Measurements from ENCODE around the gene CAMSAP2.
"Not testable (repeated sequence)": the region's sequence is repeated elsewhere in the genome, so short reads cannot be mapped to it uniquely, and the experiment has no call there.

The CAMSAP2 gene

DNA sequence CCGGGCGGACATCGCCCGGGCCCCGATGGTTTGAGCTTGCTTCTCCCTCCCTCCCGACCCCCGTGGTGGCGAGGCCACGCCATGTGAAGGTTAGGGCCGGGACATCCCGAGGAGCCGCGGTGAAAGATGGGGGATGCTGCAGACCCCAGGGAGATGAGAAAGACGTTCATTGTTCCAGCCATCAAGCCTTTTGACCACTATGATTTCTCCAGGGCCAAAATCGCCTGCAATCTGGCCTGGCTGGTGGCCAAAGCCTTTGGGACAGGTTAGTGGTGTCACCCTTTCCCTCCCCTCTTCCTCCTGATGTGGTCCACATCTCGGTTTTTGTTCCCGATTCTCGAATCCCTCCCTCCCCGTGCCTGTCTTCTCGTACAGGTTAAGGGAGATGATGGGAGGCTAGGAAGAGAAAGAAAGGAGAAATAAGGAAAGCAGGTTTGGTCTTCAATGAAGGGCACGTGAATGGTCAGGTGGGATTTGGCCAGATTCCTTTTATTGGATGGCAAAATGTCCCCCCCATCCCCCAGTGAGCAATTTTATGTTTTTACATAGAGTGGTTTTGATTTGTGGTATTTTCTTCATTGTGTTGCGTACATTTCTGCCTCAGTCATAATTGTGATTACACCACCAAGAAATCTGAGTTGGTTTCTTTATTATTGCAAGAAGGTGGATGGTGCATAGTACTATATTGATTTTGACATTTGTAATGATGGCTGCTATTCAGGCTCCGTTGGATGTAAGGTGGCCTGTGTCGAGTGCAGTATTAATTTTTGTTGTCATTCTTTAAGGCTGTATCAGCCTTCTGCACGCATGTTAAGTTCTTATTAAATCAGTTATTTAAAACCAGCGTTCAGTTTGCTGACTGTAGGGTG lies 1.2 kb downstream of the CAMSAP2 start:
- peak; percentile 47 for DNase-seq

DNA sequence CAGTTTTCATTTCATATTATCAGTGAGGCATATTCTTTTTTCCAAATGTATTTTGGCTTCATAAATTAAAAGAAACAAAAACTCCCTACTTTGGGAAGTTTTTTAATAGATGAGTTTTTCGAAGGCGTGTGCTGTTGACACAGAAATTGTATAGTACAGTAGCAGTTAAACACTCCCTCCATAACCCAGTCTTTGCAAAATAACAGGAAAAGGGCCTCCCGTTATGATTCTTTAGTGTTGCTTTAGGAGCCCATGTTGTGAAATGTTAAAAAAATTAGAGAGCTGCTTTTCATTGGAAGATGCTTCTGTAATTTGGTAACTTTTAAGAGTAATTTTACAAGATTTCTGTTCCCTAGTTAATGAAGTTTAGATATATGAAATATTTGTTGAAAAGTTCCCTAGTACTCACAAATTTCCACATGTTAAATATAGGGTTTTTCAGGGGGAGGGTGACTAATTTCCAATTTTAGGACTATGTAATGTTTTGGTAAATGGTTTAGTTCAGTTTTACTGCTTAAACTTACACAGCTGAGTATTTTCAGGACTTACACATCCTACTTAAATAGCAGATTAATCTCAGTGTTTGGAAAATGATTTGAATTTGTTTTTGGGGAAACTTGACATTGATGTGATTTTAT lies 2.0 kb downstream of the CAMSAP2 start:
- DNase-seq = peak; percentile 36

DNA sequence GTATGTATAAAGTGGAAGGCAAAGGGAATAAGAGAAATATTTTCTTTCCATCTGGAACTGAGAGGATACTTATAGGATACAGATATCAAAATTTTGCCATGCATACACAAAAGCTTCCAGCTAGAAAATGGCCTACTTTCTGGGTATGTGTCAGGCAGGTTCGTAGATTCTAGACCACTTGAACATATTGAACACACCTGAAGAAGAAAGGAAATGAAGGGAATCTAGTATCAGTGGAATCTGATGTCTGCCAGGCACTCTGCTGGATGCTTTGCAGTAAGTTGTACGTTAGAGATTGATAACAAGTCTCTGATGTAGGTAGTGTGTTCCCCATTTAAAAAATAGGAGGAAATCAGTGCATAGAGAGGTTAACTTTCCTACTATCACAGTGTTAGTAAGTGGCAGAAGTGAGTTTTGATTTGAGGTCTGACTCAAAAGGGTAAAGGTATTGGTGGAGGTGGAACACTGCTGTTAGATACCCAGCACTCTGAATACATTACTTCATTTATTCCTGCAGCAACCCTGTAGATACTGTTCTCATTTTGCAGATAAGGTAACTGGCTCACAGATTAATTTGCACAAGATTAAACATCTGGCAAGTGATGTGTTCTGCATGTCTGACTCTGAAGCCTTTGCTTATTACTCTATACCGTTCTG lies 3.0 kb downstream of the CAMSAP2 start:
- no peak for DNase-seq

DNA sequence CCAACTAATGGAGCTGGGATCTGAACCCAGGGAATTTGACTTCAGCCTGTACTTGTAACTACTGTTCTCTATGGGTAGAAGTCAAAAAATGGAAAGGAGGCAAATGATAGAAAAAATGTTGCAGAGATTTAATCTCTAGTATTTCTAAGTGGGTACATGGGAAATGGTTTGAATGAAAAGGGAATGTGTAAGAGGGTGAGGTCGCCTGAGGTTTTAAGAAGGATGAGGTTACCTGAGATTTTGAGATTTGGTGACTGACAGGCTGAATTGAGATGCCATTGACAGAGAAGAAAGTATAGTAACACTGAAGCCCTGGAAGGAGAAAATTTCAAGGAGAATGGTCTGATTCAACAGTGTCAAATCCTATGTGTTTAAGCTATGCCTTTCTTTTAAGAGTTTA lies 5.5 kb downstream of the CAMSAP2 start:
- DNase-seq = no peak

DNA sequence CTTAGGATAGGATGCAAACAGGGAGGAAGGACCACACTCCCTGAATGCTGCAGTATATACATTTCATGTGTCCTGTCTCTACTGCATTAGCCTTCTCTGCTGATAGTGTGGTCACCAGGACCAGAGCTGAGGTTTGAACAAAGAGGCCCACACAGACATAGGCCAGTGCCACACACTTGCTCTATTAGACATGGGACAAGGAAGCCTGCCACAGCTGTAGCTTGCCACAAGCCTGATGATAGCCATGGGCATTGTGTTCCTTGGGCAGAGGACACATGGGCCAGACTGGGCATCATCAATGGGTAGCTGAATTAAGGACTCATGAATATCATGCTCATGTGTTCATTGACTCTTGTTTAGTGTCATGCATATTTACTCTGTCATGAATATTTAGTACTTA lies 10.4 kb downstream of the CAMSAP2 start:
- no peak for DNase-seq

DNA sequence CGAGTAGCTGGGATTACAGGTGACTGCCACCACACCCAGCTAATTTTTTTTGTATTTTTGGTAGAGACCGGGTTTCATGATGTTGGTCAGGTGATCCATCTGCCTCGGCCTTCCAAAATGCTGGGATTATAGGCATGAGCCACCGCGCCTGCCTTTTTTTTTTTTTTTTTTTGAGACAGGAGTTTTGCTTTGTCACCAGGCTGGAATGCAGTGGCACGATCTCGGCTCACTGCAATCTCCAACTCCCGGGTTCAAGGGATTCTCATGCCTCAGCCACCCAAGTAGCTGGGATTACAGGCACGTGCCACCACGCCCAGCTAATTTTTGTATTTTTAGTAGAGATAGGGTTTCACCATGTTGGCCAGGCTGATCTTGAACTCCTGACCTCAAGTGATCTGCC lies 12.1 kb downstream of the CAMSAP2 start:
- not testable (repeated sequence) for DNase-seq

DNA sequence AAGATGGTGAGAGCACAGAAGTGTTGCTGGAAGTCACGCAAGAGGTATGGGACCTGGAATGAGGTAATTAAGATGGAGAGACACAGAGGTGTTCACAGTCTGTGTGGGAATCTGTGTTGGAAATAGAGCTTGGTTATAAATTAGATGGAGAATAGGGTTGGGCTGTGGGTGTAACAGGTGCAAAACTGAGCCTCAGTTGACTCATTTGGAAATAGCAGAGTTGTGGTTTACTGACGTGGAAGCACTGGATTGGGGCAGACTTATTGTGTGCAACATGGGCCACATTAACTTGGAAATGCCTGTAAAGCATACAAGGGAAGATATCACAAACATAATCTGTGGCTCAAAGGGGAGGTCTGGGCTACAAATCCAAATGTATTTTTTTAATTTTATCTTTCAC lies 13.0 kb downstream of the CAMSAP2 start:
- no peak for DNase-seq

DNA sequence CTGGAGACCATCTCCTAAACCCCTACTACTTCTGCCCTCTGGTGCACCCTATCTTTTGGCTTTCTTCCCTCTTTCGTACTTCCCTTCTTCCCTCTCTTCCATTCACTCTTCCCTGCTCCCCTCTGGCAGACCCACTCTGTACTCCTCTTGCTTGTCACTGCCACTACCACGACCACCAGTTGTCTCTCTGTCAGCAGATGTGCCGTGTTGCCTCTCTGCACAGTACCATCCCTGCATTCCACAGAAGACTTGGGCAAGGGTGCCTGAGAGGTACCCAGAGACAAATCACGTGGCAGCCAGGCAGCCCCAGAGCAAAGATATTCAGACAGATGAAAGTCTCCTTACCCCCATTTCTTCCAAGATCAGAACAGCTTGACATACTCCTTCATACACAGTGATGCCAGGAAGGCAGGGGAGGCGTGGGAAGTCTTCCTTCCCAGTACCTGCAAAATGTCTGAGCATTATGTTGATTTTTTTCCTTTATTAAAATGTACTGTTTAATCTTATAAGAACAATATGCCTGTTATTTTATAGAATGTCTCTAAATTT lies 15.0 kb downstream of the CAMSAP2 start:
- no peak for DNase-seq

DNA sequence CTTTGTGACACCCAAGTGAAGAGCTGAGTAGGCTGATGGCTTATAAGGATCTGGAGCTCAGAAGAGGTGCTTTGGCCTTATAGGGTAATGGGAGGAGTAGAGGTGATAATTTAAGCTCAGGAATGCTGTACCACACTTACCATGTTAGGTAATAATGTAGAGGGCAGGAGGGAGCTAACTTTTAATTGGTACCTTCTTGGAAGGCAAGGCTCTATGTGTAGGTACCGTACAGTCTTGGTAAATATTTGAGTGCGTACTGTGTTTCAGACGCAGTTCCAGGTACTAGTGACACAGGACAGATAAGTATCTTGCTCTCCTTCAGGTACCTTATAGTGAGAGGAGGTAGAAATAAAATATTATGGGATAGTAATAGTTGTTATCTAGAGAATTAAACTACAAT lies 16.8 kb downstream of the CAMSAP2 start:
- DNase-seq = no peak

DNA sequence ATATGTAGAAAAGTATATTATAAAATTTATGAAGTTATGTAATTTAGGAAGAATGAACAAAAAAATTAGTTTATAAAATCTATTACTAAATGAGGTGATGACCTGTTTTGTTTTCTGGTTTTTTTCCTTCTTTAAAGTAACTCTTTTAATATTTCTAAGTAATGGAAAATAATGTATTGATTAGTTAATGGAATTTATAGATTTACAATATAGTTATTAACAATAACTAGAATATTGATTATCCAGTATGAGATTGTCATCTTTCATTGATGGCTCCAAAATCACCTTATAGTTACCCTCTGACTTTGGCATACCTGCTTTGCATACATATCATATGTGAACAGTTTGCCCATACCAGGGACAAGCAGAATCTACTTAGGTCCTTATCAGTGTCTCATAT lies 23.4 kb downstream of the CAMSAP2 start:
- DNase-seq = no peak

DNA sequence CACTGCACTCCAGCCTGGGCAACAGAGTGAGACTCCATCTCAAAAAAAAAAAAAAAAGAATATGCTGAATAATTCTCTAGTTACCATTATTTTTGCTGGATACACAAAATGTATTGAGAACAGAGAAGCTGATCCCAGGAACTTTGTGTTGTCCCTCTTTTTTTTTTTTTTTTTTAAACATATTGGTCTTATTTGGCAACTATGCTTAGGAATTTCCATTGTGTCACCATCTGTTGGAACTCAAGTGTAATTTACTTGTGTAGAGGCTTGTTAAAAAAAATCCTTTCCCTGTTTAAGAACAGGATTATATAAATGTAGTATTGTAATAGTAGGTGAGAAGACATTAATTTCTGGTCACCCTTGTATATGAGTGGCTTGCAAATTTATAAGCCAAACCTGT lies 28.6 kb downstream of the CAMSAP2 start:
- DNase-seq = no peak

DNA sequence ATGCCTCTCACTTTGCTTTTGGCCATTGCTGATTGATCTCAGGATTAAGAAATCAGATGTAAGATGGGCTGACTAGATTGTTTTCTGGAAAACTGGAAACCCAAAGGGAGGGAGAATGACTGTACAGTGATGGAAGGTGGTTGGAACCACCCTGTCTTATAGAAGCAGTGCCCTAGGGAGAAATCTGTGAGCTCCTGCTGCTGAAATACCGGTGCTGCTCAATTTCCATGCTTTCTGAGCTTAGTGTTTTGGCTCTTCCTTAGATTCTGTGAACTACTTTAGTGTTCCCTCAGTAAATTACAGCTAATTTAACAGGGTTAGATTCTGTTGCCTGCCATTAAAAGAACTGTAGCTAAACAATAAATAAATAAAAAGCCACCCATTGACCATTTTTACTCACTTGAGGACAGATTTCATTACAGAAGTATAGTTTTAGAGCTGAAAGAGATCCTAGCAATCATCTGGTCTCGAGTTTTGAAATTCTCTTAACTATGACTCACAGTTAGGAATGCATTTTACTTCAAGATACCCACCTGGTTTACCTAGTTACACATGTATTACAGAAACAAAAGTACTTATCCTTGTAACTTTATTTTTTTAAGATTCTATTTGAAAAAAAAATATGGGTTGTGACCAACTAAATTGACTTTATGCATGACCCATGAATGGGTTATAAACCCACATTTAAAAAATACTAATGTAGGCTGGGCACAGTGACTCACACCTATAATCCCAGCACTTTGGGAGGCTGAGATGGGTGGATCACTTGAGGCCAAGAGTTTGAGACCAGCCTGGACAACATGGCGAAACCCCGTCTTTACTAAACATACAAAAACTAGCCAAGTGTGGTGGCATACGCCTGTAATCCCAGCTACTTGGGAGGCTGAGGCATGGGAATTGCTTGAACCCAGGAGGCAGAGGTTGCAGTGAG lies 33.2 kb downstream of the CAMSAP2 start:
- DNase-seq = no peak

DNA sequence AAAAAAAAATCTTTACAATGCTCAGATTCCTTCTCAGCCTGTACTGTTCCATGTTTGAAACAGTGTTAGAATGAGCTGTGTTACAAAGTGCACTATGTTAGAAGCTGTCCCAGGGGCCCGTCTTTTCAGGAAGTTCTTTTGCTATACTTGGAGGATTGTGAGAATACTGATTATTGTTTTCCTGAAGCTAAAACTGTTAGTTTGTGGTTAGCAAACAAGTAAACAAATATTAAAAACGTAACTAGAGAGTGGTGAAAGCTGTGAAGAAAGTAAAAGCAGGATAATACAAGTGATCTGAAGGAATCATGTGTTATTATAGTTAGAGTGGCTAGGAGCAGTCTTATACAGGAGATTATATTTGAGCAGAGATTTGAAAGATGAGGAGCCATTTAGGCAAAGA lies 35.6 kb downstream of the CAMSAP2 start:
- no peak for DNase-seq

DNA sequence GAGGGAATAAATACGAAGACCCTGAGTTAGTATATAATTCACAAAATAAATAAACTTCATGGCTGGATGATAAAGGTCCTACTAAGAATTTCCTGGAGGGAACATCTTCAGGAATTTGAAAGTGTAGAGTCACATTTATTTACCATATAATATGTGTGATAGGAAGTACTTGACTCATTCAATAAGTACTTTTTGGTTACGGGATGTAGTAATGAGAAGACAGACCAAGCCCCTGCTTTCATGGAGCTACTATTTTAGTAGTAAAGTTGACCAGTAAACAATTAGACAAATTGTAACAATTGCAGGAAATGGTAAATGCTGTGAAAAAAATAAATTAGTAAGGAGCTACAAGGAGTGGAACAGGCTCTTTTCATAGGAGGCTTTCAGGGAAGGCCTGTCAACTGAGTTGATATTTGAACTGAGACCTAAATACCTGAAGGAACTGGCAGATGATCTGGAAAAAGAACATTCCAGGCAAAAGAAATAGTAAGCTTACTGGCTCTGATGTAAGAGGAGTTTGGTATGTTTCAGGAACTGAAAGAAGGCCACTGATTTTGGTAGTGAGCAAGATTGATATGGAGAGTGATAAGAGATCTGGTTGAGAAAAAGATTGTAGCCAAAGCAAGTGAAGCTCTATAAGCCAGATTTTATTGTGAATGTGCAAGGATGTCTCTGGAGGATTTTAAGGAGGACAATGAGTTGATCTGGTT lies 36.2 kb downstream of the CAMSAP2 start:
- DNase-seq = no peak

DNA sequence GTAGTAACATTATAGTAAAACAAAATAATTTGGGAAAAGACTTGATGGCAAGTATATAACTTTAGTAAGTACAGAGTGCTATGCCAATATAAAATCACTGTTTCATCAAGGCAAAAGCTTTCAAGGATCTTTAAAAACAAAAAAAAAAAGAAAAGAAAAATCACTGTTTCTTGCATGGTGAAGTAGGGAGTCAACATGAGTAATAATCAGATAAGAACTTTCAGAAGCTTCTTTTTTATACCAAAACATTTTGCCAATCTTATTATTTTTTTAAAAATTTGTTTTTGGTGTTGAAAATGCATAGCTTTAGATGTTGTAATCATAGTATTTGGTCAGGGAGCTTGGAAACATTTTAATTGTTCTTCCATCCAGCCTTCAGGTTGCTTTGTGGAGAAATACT lies 37.2 kb downstream of the CAMSAP2 start:
- no peak for DNase-seq

DNA sequence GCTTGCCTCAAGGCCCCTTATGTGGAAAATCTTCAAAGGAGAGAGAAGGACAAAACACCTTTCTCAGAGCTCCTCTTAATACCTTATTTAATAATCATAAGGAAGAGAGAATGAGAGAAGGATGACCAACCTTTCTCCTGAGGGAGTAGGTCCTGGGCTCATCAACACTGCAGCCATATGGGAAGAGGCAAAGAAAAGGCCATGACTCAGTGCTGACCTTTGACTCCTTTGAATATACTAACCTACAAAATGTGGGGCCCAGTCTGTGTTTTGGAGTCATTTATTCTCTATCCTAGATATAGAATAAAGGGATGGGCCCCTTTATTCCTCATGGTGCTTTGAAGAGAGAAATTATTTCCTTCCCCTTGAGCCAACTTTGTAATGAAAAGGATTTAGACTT lies 38.3 kb downstream of the CAMSAP2 start:
- DNase-seq = no peak

DNA sequence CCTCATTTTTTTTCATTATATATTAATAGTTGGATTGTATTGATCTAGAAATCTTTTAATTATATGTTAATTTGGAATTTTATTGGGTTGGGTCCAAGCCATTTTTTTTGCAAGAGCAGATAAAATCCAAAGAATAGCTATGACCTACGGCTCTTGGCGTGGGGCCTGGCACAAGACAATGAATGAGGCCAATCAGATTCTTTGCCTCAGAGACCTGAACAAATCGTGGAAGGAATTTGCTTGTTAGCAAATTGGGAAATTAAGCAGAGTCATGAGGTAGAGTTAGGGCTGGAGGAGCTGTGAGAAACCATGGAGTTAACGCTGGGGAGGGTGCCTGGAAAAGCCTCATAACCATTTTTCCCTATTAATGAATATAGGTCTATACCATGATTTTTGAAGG lies 40.1 kb downstream of the CAMSAP2 start:
- DNase-seq = no peak

DNA sequence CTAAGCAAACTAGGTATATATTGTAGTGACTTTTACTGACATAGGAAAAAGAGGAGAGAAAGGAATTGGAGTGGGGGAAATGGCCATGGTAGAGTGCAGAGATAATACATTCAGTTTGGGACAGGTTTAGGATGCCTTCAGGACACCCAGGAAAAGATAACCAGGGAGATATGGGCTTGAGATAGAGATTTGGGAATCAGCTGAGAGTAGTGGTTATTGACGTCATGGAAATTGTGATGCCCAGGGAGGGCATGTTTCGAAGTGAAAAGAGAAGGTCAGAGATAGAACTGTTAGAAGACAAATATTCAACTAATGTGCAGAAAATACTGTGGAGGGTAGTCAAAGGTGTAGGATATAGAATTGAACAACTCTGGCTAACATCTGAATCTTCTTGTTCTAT lies 40.6 kb downstream of the CAMSAP2 start:
- DNase-seq = no peak

DNA sequence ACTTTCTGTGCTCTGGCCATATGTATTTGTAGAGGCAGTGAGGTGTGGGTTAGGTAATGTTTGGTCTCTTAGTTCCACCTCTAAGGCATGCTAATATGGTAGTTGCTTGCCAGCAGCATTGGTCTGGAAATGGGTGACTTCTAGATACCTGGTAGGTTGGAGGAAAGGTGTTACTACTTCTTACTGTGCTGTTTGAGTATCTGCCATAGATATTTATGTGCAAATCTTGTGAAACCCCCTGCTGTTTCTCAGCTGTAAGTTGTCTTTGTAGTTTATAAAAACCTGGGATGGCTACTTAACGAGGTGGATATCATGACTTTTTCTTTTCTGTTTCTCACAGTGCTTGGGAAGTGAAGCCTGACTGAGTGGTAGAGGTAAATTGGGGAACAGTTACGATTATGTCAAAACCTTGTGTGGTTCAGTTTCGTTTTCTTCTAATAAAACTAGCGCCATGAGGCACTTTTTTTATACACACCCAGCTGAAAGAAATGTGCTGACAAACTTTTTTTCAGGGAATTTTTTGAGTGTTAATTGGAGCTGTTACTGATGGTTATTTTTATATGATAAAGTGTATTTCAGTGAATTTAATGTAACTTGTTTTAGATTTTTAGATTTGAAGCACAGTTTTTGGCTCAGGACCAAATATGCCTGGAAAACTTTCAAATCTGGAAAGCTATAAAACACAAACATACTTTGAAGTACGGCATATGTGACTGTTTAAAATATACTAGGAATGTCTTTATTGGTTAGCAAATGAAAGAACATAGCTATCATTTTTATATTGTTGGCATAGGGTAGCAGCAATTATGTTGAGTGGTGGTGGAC lies 42.1 kb downstream of the CAMSAP2 start:
- DNase-seq = peak; percentile 63

DNA sequence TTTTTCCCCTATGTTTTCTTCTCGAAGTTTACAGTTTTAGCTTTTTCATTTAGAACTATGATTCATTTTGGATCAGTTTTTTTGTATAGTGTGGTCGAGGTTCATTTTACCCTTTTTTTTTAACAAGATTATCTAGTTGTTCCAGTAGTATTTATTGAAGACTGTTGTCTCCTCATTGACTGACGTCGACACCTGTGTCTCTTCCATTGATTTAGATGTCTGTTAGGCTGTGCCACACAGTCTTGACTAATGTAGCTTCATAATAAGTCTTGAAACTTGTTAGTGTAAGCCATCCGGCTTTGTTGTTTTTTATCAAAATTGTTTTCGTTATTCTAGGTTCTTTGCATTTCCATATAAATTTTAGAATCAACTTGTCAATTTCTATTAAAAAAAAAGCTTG lies 45.2 kb downstream of the CAMSAP2 start:
- no peak for DNase-seq

DNA sequence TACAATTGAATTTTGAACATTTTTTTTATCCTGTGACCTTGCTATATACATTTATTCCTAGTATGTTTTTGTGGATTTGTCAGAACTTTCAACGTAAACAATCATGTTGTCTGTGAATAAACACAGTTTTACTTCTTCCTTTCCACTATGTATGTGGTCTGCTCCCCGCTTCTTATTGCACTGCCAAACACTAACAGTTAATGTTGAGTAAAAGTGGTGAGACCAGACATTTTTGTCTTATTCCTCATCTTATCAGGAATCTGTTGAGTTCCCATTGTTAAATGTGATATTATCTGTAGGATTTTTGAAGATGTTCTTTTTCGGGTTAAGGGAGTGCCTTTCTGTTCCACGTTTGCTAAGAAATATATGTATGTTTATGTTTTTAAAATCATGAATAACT lies 45.9 kb downstream of the CAMSAP2 start:
- no peak for DNase-seq
